Muscle layer of colon (tissue), 2 donors: ENCODE measurements around the gene TANGO2.
"Not testable (repeated sequence)": the region's sequence is repeated elsewhere in the genome, so short reads cannot be mapped to it uniquely, and the experiment has no call there.

ENCODE experiments used
- H3K27ac ChIP-seq: one replicate; pipeline ENCODE4 v1.7.0; 2013; ENCODE audit warnings: low read depth, mild to moderate bottlenecking, low read length, moderate library complexity
- H3K27me3 ChIP-seq, 2 donors: one replicate each; pipeline ENCODE4 v1.7.0; 2013; ENCODE audit warnings: low read length in 2 of 2, mild to moderate bottlenecking in 2 of 2; ENCODE audit not compliant: insufficient read depth in 2 of 2, control insufficient read depth in 1 of 2
- H3K36me3 ChIP-seq: one replicate; pipeline ENCODE4 v1.7.0; 2013; ENCODE audit warnings: mild to moderate bottlenecking, low read length; ENCODE audit not compliant: insufficient read depth
- H3K4me1 ChIP-seq: one replicate; pipeline ENCODE4 v1.7.0; 2013; ENCODE audit warnings: mild to moderate bottlenecking, low read length; ENCODE audit not compliant: insufficient read depth
- H3K4me3 ChIP-seq, 2 donors: one replicate each; pipeline ENCODE4 v1.7.0; 2013; ENCODE audit warnings: low read length in 2 of 2, low read depth in 1 of 2, mild to moderate bottlenecking in 1 of 2, moderate library complexity in 1 of 2
- H3K9ac ChIP-seq: one replicate; pipeline ENCODE4 v1.7.0; 2013; ENCODE audit warnings: low read length
- H3K9me3 ChIP-seq: one replicate; pipeline ENCODE4 v1.7.0; 2013; ENCODE audit warnings: mild to moderate bottlenecking, low read length
- donor health status: abdominal sarcoma.
- donor health status: Adenocarcinoma of cecum.

The TANGO2 gene

GRCh38 chr22:20060700-20061480 lies 40.0 kb downstream of the TANGO2 start:
- H3K4me3 ChIP-seq: no peak overlapping the region
- no peak overlapping the region for H3K9ac ChIP-seq
- H3K9me3 ChIP-seq: no peaks in the 10 kb centered on the region
- H3K36me3 ChIP-seq: peaks cover 44% of the 10 kb centered on the region
- H3K4me1 ChIP-seq: no peaks in the 10 kb centered on the region
- H3K27ac ChIP-seq: no peak overlapping the region
- no peaks in the 10 kb centered on the region for H3K27me3 ChIP-seq

- H3K36me3 ChIP-seq: peaks cover 40% of the 10 kb centered on the region
- no peak overlapping the region for H3K27ac ChIP-seq
- no peak overlapping the region for H3K4me3 ChIP-seq
- H3K4me1 ChIP-seq: no peaks in the 10 kb centered on the region
- H3K9me3 ChIP-seq: no peaks in the 10 kb centered on the region
- H3K27me3 ChIP-seq: no peaks in the 10 kb centered on the region
- H3K9ac ChIP-seq: no peak overlapping the region
Measured at GRCh38 chr22:20061481-20061861, 40.6 kb downstream of the TANGO2 start.

GRCh38 chr22:20062043-20062765 lies 41.3 kb downstream of the TANGO2 start:
- Histone ChIP-seq H3K27me3 (no peaks in the 10 kb centered on the region), H3K9me3 (no peaks in the 10 kb centered on the region), H3K27ac (no peak overlapping the region), H3K4me1 (no peaks in the 10 kb centered on the region), H3K9ac (no peak overlapping the region), H3K36me3 (peaks cover 34% of the 10 kb centered on the region), H3K4me3 (no peak overlapping the region)

DNA sequence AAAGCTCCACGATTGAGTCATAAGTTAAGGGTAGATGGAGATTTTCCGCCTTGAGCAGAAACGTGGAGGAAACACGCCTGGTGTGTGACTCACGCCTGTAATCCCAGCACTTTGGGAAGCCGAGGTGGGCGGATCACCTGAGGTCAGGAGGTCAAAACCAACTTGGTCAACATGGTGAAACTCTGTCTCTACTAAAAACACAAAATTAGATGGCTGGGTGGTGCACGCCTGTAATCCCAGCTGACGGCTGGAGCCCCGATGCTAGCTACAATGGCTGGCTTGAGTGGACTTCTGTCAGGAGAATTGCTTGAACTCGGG lies 41.8 kb downstream of the TANGO2 start:
- H3K27ac ChIP-seq: no peak overlapping the region
- no peaks in the 10 kb centered on the region for H3K27me3 ChIP-seq
- no peak overlapping the region for H3K9ac ChIP-seq
- H3K36me3 ChIP-seq: peaks cover 29% of the 10 kb centered on the region
- H3K9me3 ChIP-seq: no peaks in the 10 kb centered on the region
- no peak overlapping the region for H3K4me3 ChIP-seq
- no peaks in the 10 kb centered on the region for H3K4me1 ChIP-seq

DNA sequence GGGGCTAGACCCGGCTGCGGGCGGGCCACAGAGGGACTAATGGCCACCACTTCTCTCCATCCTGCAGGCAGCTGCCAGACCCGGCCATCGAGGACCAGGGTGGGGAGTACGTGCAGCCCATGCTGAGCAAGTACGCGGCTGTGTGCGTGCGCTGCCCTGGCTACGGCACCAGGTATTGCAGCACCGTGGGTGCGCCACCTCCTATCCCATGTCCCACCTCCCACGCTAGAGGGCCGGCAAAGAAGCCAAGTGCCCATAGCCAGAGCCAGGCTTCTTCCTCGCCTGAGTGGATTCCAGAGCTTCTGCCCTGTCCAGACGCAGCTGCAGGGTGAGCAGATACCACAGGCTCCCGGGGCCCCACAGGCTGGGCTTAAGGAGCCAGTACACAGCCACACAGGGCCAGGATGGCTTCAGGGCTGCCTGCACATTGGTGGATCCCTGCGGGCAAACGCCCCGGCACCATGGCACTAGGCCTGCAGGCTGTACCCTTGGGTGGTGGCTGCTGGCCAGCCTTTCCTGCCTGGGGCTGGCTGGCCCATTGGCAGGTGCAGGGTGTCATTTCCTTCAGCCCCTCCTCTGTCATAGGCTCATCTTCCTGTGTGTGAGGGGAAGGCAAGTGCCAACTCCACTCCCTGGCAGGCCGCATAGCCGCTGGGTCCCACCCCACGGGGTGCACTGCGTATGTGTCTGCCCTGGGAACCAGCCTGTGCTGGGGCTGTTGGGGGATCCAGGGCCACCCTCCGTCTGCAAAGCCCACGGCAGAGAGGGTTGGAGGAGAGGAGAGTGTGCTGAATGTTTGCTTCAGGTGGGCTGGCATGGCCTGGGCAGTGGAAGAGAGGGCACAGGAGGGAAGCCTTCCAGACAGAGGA lies 42.6 kb downstream of the TANGO2 start:
- Histone ChIP-seq H3K36me3 (peaks cover 26% of the 10 kb centered on the region), H3K4me3 (no peak overlapping the region), H3K4me1 (no peaks in the 10 kb centered on the region), H3K9me3 (no peaks in the 10 kb centered on the region), H3K27ac (no peak overlapping the region), H3K27me3 (no peaks in the 10 kb centered on the region), H3K9ac (no peak overlapping the region)

DNA sequence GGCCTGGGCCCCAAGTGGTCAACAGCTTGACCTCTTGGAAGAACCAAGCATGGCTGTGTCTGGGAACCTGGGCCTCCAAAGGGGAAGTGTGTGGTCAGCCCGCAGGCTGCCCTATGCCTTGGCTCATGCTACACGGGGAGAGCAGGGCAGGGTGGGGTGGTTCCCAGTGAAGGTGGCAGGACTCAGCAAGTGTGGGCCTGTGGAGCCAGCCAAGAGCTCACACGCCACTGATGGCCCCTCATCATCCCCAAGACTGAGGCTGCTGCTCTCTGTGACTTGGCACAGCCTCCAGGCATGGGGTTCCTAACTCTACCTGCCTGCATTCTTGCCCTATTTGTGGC lies 43.2 kb downstream of the TANGO2 start:
- Histone ChIP-seq H3K27ac (no peak overlapping the region), H3K4me1 (no peaks in the 10 kb centered on the region), H3K4me3 (no peak overlapping the region), H3K27me3 (no peaks in the 10 kb centered on the region), H3K9me3 (no peaks in the 10 kb centered on the region), H3K9ac (no peak overlapping the region), H3K36me3 (peaks cover 26% of the 10 kb centered on the region)

DNA sequence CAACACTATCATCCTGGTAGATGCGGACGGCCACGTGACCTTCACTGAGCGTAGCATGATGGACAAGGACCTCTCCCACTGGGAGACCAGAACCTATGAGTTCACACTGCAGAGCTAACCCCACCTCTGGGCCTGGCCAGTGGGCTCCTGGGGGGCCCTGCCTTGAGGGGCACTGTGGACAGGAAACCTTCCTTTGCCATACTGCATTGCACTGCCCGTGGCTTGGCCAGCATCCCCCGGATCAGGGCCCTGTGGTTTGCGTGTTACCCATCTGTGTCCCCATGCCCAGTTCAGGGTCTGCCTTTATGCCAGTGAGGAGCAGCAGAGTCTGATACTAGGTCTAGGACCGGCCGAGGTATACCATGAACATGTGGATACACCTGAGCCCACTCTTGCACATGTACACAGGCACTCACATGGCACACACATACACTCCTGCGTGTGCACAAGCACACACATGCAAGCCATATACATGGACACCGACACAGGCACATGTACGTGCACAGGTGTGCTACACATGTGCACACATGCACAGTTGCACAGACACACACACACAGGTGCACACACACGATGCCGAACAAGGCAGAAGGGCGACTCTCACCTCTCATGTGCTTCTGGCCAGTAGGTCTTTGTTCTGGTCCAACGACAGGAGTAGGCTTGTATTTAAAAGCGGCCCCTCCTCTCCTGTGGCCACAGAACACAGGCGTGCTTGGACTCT lies 43.8 kb downstream of the TANGO2 start:
- no peak overlapping the region for H3K4me3 ChIP-seq
- no peaks in the 10 kb centered on the region for H3K9me3 ChIP-seq
- H3K36me3 ChIP-seq: peaks cover 20% of the 10 kb centered on the region
- no peak overlapping the region for H3K9ac ChIP-seq
- no peak overlapping the region for H3K27ac ChIP-seq
- no peaks in the 10 kb centered on the region for H3K27me3 ChIP-seq
- H3K4me1 ChIP-seq: no peaks in the 10 kb centered on the region

DNA sequence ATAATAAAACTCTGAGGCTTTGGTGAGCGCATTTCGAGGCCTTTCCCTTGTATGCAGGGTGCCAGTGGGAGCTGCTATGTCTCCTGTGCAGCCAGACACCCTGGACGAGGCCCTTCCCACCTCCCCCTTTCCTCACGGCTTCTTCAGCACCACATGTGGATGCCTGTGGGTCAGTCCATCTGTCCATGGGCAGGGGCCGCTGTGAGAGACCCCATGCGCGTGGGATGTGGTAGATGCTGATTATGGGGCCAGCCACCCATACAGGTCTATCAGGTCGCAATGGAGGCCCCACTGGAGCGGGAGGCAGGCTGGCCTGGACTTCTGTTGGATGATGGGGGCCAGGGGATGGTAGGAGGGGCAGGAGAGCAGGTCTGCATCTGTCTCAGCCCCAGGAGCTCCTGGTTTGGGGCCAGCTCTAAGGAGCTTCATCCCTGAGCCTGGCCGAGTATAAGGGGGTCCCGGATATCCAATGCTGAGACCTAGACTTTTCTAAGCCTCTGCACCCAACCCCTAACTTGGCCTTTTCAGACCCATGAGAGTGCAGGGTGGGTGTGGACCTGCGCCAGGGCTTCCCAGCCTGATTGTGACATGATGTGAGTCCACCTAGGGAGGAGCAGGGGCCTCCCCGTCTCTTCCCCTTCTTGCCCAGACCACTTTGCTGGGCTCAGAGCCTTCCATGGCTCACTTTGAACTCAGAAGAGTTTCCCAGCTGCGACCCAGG lies 45.1 kb downstream of the TANGO2 start:
- peaks cover 19% of the 10 kb centered on the region for H3K36me3 ChIP-seq
- H3K27ac ChIP-seq: no peak overlapping the region

GRCh38 chr22:20066617-20067383 lies 45.9 kb downstream of the TANGO2 start:
- no peak overlapping the region for H3K27ac ChIP-seq
- no peak overlapping the region for H3K4me3 ChIP-seq
- H3K36me3 ChIP-seq: peaks cover 12% of the 10 kb centered on the region
- H3K27me3 ChIP-seq: no peaks in the 10 kb centered on the region
- H3K9ac ChIP-seq: no peak overlapping the region
- H3K9me3 ChIP-seq: no peaks in the 10 kb centered on the region
- no peaks in the 10 kb centered on the region for H3K4me1 ChIP-seq

More for the DNA sequence above, 45.1 kb downstream of the TANGO2 start:
- Histone ChIP-seq H3K9ac (no peak overlapping the region), H3K9me3 (no peaks in the 10 kb centered on the region), H3K4me3 (no peak overlapping the region), H3K27me3 (no peaks in the 10 kb centered on the region), H3K4me1 (no peaks in the 10 kb centered on the region)

GRCh38 chr22:20067384-20067682 lies 46.4 kb downstream of the TANGO2 start:
- H3K36me3 ChIP-seq: peaks cover 12% of the 10 kb centered on the region
- not testable (repeated sequence) for H3K9ac ChIP-seq, H3K4me3 ChIP-seq, H3K4me1 ChIP-seq, H3K9me3 ChIP-seq, H3K27ac ChIP-seq, H3K27me3 ChIP-seq
